Coronary artery (tissue), 2 donors: ENCODE results near the gene ELAVL3.

Source experiments
- DNase-seq: peaks from one replicate; pipeline ENCODE4 v3.0.0-alpha.2; 2017; ENCODE audit warnings: low spot score
- H3K27ac ChIP-seq, 2 donors: fragments of 200-600 bp; sonication (generic); one replicate each; pipeline ENCODE4 v1.5.1; 2016 to 2019
- H3K4me3 ChIP-seq: fragments of 200-600 bp; sonication (generic); 2 replicates; pipeline ENCODE4 v1.5.1; 2016; ENCODE audit warnings: mild to moderate bottlenecking, moderate library complexity
- TF ChIP-seq, protein P1 (sequence below): fragments of 200-600 bp; sonication (generic); IDR thresholded peaks from one replicate; pipeline ENCODE4 v1.5.1; 2019; ENCODE audit warnings: antibody characterized with exemption

The ELAVL3 gene

DNA sequence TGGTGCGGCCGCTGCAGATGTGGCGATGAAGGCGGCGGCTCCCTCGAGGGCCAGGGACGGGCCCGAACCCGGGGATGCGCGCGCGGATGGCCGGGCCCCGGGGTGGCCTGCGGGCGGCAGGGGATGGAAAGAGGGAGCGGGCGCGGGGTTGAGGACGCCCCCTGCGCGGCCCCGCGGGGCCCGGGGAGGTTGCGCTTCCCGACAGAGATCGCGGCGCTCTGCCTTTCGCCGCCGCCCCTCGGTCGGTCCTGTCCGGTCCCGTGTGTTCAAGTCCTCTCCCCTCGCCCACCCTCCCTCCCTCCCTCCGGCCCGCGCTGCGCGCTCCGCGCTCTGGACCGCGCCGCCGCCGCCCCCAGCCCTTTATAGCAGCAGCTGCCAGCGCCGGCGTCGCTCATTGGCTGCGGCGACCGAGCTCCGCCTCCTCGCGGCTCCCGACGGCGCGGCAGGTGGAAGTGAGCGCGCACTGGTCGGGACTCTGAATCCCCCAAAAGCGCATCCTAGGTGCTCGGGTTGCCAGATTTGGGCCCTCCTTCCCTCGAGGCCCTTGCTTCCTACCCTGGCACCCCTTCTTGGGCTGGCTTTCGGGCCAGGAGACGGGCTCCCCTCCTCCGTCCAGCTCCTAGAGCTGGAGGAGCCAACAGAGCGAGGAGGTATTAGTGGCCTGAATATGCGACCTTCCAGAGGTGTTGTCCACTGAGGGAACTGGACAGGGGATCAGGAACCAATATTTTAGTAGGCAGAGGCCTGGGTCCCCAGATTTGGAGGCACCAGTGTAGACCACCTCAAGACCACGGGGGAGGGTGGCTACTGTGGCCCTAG, at the start of gene ELAVL3:
TSS of gene ELAVL3 (minus strand) at position 332 of the 819 bp plus-strand sequence. CDS start 438 bp downstream, outside the sequence.
- Histone ChIP-seq H3K27ac (no peak within 1 kb of the TSS), H3K4me3 (peak within 1 kb of the TSS; percentile 52)
- TF ChIP-seq, protein P1, sequence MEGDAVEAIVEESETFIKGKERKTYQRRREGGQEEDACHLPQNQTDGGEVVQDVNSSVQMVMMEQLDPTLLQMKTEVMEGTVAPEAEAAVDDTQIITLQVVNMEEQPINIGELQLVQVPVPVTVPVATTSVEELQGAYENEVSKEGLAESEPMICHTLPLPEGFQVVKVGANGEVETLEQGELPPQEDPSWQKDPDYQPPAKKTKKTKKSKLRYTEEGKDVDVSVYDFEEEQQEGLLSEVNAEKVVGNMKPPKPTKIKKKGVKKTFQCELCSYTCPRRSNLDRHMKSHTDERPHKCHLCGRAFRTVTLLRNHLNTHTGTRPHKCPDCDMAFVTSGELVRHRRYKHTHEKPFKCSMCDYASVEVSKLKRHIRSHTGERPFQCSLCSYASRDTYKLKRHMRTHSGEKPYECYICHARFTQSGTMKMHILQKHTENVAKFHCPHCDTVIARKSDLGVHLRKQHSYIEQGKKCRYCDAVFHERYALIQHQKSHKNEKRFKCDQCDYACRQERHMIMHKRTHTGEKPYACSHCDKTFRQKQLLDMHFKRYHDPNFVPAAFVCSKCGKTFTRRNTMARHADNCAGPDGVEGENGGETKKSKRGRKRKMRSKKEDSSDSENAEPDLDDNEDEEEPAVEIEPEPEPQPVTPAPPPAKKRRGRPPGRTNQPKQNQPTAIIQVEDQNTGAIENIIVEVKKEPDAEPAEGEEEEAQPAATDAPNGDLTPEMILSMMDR, result no peak
- no peak for DNase-seq

DNA sequence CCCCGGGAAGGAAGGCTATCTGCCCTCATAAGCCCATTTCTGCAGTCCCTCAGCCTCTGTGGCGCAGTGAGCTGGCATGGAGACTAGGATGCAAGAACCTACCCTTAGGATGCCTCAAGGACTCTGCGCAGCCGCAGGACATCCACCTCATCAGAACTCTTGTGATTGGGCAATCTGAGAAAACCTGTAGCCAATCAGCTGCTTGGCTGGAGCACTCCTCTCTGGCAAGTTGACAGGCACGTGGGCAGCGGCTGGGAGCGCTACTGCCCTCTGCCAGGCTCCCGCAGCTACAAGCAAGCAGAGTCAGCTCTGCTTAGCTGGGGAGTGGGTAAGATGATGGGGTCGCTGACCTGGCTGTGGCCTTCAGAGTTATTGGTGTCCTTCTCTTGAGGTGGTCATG, 49.6 kb upstream of the ELAVL3 start:
- peak; percentile 78 for DNase-seq
- H3K27ac ChIP-seq, result peak overlapping the region in 1 of 2 donors; percentile 96
- no peak overlapping the region for H3K4me3 ChIP-seq
- TF ChIP-seq, protein P1, result no peak

DNA sequence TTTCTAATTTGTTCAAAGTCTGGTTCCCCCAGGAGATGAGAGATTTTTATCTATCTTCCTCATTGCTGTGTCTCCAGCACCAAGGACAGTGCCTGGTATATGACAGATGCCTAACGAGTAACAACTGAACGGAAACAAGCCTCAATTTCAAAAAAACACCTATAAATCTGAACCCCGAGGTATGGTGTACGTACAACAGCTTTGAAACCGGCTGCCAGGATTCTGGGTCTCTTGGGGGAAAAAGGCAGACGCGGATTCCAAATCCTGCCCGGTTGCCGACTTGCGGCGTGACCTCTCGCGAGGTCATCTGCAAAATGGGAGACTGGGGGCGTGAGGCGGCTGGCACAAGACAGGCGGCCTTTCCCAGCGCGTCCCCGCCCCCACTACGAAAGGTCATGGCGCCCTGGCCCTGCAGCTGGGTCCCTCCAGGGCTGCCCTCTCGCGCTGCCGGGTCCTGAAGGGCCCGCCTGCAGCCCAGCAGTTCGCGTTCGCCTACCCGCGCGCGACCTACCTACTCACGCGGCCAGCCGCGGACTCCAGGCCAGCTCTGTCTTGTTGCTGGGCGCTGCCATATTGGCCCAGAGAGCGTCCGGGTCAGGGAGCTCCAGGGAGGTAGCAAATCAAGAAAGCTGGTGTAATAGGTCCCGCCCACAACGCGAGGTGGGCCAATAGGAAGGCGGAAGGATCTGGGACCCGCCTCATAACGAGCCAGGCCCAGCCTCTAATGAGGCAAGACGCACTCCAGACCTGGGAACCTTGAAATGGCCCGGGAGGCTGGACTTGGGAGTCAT, 47.9 kb upstream of the ELAVL3 start, which contains the start of gene ECSIT:
TSS of gene ECSIT (minus strand) at position 584 of the 791 bp plus-strand sequence. CDS start 9,964 bp downstream, outside the sequence.
- H3K4me3 ChIP-seq, result peak within 1 kb of the TSS; percentile 98
- TF ChIP-seq, protein P1, result no peak
- peak within 1 kb of the TSS; percentile 78 to 96 for H3K27ac ChIP-seq
- peak; percentile 99 for DNase-seq

GRCh38 chr19:11519138-11519537, 38.3 kb upstream of the ELAVL3 start:
- Histone ChIP-seq H3K27ac (no peak overlapping the region), H3K4me3 (no peak overlapping the region)
- no peak for DNase-seq
- TF ChIP-seq, protein P1, result no peak

DNA sequence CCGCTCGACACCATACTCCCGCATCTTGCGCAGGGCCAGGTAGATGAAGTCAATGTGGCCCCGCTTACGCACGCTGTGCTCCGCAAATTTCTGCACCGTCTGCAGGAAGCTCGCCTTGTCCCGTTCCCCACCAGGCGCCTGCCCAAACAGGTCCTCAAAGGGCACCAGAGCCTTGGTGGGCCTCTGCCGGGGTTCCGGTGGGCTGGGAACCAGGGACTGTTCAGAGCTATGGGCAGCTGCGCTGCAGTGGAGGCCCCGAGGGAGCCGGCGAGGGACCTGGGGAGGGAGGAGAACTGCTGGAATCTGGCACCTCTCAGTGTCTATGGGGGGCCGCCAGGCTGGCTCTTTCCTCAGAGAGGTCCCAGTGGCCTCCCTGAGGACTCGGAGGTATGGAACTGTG, 33.1 kb upstream of the ELAVL3 start:
- TF ChIP-seq, protein P1, result no peak
- DNase-seq, result no peak
- H3K27ac ChIP-seq, result no peak overlapping the region
- H3K4me3 ChIP-seq, result no peak overlapping the region

- no peak for DNase-seq
- Histone ChIP-seq H3K27ac (no peak overlapping the region), H3K4me3 (no peak overlapping the region)
- TF ChIP-seq, protein P1, result no peak
Observed at GRCh38 chr19:11510444-11510843, 29.6 kb upstream of the ELAVL3 start.
